Activated CD8-positive, alpha-beta memory T cell treated with anti-CD3 and anti-CD28 coated beads for 36 hours (primary cell): ENCODE results near the gene ATIC. TPM values are rescaled to one million over a fixed set of nuclear protein-coding genes. Genes with fewer than 3 reads are reported as not detected.

Experiments used
- CTCF ChIA-PET: fragments of 350-600 bp; sonication (Branson Sonifier 250); formaldehyde crosslinking; loops from one replicate; lab custom pipeline; 2021; ENCODE audit warnings: antibody characterized with exemption; lab: Charles Lee
- POLR2A ChIA-PET: fragments of 350-600 bp; sonication (Branson Sonifier 250); formaldehyde crosslinking; loops from one replicate; lab custom pipeline; 2021; ENCODE audit warnings: antibody characterized with exemption; lab: Charles Lee
- total RNA-seq, 2 experiments: library from RNA; stranded (reverse); gene quantifications; one replicate each; pipeline ENCODE4 v1.2.3, GENCODE V29; 2021

ATIC gene
- total RNA-seq, result 100 to 1,000 TPM; 318 to 319 TPM

DNA sequence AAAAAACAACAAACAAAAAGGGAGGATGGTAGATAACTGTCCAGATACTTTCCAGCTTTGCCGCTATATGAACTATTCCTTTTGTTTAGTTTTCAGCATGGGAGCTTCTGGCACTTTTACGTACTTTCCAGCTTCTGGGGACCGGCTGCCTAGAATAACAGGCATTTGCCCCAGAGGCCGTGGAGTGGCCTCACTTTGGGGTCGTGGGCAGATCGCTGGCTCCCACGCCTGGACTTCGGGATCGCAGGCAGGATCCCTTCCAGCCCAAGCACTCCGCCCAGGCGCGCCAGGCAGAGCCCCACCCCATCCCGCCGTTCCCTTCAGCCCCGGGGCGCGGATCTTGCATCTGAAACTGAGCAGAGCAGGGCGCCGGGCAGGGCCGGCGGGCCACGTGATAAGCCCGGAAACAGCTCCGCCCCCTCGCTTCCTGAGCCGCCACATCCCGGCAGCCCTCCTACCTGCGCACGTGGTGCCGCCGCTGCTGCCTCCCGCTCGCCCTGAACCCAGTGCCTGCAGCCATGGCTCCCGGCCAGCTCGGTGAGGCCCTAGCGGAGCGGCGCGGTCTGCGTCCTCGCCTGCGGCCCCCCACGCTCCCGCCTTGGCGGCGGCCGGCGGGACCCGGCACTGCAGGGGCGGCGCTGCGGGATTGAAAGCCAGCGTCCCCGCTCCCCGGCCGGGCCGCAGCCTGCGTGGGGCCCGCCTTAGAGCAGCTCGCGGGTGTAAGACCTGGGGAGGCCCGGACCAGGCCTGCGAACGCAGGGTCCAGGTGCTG, at the start of gene ATIC:
Gene ATIC, plus strand, starts transcription at position 435 of the 772 bp plus-strand sequence. Its CDS starts 84 bp downstream, at position 519.
- CTCF ChIA-PET, result interaction anchor here (0.7 to 1.0 kb wide), 2 partner anchors 14 to 83 kb away, joined by 3 read pairs; no protein-coding TSS in a partner anchor
- POLR2A ChIA-PET, result interaction anchor here (0.6 to 0.7 kb wide), 4 partner anchors 42 to 707 kb away, joined by 3 to 5 read pairs (median 4); partner anchors contain the start of gene BARD1

- ChIA-PET CTCF (no interaction called here), POLR2A (no interaction called here)
Measured at GRCh38 chr2:215262303-215262702, 49.6 kb upstream of the ATIC start.

DNA sequence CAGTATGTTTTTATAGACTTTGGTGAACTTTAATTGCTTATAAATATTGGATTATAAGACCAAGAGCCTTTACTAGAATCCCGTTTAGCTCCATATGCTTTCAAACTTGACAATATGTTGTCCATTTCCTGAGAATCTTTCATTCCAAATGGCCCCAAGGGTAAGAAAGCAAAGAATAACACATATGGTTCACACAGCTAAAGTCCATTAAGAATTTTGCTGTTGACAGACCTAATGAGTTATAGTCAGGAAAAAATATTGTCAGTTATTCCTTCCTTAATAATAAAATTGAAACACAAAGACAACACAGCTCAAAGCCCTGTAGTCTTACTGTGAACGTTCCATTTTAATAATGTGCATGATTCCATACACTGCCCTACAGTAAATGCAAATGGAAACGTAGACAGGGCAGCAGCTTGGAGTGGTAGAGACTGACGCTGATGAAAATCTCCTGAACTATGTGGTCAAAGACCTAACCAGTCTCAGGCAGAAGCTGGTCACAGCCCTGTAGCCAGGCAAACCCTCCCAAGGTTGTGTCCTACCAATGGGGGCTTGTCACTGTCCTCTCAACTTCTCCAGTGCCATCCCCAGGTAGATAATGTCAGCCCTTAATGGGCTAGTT, 49.0 kb upstream of the ATIC start:
- ChIA-PET CTCF (no interaction called here), POLR2A (no interaction called here)

- POLR2A ChIA-PET, result no interaction called here
- CTCF ChIA-PET, result no interaction called here
Measured at GRCh38 chr2:215264374-215264773, 47.5 kb upstream of the ATIC start.

- CTCF ChIA-PET, result interaction anchor here (0.7 to 0.9 kb wide), 6 partner anchors 9 to 887 kb away, joined by 3 to 5 read pairs (median 3); no protein-coding TSS in a partner anchor
- POLR2A ChIA-PET, result no interaction called here
Measured at GRCh38 chr2:215269397-215270117, 42.3 kb upstream of the ATIC start.

- ChIA-PET CTCF (interaction anchor here (0.7 to 0.9 kb wide), 6 partner anchors 9 to 887 kb away, joined by 3 to 5 read pairs (median 3); no protein-coding TSS in a partner anchor), POLR2A (no interaction called here)
Measured at GRCh38 chr2:215270118-215270451, 41.8 kb upstream of the ATIC start.

DNA sequence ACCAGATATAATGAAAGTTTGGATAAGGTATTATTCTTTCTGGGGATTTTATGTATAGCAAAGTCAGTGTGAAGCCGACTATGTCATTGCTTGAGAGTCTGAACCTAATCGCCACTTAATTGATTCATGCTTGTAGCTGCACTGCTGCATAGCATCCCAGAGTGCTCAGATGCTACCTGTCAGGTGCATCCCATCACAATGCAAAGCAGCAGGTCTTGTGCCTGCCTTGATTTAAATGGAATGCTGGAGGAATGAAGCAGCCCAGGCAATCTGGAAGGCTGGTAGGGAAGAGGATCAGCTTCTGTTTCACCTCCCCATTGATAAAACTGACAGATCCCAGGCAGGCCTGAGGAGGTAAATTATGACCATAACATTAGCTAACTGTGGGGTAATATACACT, 40.4 kb upstream of the ATIC start:
- ChIA-PET CTCF (no interaction called here), POLR2A (interaction anchor here (0.6 kb wide), 1 partner anchor 714 kb away, joined by 3 read pairs; no protein-coding TSS in a partner anchor)

GRCh38 chr2:215272918-215273317, 38.9 kb upstream of the ATIC start:
- ChIA-PET CTCF (no interaction called here), POLR2A (no interaction called here)

GRCh38 chr2:215274829-215275228, 37.0 kb upstream of the ATIC start:
- POLR2A ChIA-PET, result no interaction called here
- CTCF ChIA-PET, result no interaction called here

DNA sequence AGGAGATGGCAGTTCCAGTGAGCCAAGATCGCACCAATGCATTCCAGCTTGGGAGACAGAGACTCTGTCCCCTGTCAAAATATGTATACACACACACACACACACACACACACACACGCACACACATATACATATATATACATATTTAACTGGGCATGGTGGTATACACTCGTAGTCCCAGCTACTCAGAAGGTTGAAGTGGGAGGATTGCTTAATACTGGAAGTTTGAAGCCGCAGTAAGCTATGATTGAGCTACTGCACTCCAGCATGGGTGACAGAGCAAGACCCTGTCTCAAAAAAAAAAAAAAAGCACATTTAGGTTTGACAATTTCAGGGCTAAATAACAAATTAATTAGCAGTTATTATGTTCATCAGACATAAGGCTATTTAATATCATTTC, 36.0 kb upstream of the ATIC start:
- ChIA-PET POLR2A (no interaction called here), CTCF (no interaction called here)

GRCh38 chr2:215277944-215278343, 33.9 kb upstream of the ATIC start:
- POLR2A ChIA-PET, result no interaction called here

GRCh38 chr2:215280326-215280725, 31.5 kb upstream of the ATIC start:
- ChIA-PET POLR2A (no interaction called here), CTCF (no interaction called here)

More at GRCh38 chr2:215277944-215278343, 33.9 kb upstream of the ATIC start:
- CTCF ChIA-PET, result no interaction called here

DNA sequence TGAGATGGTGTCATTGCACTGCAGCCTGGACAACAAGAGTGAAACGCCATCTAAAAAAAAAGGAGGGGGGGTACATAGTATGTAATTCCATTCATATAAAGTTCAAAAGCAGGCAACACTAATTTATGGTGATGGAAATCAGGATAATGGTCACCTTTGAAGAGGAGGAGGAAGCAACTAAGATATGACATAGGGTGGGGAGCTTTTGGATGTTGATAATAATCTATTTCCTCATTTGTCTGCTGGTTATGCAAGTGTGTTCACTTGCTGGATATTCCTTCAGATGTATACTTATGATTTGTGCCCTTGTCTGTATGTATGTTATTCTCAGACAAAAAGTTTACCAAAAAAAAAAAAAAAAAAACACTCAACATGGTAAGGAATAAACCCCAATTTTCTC, 28.6 kb upstream of the ATIC start:
- ChIA-PET CTCF (no interaction called here), POLR2A (no interaction called here)

DNA sequence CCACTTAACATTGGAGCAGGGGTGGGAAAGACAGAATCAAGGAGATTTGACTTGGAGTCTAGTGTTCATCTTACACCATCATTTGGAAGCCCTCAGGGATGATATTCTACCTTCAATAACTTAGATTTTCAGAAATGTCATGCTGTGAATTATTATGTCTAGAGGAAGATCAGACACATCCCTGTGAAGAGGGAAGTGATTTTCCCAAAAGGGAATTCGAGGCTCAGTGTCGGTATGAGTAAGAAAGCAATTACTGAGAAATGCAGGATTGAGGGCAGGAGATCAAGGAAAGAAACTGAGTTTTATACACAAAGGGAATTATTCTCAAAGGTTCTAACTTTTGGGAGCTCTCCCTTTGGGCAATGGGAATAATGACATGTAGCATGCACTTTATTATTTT, 25.6 kb upstream of the ATIC start:
- ChIA-PET CTCF (no interaction called here), POLR2A (no interaction called here)

DNA sequence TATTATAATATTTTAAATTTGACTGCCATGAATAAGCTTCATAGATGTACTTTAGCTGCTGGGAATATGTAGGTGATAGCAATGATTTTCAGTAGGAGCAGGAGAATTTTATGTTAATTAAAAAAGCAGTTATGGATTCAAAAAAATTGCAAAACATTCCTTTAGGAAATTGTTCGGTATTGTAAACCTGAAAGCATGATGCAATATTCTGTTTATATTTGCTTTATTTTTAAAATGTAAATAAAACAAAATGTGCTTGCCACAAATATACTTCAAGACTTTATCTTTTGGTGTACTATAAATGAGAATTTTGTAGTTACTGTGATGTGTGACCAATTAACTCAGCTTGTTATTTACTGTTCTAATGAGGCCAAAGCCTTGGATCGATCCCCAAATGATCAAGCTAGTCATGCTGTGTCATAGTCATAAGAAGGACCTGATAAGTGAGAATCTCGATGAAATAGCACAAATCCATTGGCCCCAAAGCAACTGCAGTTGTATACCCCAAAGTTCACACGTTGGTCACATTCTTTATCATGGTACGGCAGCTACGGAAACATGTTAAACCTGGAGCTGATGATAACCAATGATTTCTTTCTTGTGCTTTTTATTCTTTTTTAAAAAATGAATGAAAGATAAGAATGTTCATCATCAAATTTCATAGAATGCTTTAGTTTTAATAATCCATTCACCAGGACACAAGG, 23.6 kb upstream of the ATIC start:
- POLR2A ChIA-PET, result no interaction called here
- CTCF ChIA-PET, result no interaction called here

DNA sequence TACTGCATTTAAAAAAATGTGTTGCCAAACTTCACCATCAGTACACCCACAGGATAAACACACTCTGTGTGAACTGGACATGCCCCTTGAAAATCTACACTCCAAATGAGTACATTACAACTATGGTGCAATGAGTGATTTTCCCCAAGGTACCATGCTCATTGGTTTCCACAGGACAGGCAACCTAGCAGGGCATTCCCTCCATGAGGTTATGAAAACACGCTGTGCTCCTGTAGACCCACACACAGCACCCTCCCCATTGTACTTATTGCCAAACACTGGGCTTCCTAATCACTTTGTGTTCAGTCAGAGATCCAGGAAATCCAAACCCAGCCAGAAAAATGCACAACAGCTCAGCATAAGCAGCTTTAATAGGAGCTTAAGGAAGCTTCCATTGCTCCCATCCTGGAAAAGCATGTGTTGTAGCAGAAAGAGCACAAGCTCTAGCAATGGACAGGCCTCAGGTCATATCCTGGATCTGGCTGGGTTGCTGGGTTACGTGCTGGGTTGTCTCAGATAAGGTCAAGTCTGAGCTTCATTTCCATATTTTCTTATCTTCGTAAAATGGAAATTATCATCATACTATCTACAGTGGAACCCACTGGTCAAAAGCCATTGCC, 20.8 kb upstream of the ATIC start:
- ChIA-PET POLR2A (no interaction called here), CTCF (no interaction called here)

- POLR2A ChIA-PET, result no interaction called here
- CTCF ChIA-PET, result no interaction called here
Measured at GRCh38 chr2:215293879-215294278, 18.0 kb upstream of the ATIC start.

DNA sequence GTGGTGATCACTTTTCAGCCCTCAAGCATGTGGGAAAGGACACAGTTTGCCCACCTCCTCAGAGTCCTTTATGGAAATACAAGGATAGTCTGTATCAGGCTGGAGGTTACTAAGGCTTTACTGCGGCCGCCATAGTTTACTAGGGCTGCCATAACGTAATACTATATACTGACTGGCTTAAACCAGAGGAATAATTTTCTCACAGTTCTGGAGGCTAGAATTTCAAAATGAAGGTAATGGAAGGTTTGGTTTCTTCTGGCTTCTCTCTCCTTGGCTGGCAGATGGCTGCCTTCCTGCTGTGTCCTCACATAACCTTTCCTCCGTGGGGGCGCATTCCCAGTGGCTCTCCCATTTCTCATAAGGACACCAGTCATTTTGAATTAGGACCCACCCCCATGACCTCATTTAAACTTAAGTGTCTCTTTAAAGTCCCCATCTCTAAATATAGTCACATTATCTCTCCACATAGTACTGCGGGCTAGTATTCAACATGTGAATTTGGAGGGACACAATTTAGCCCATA, 12.5 kb upstream of the ATIC start:
- ChIA-PET CTCF (no interaction called here), POLR2A (no interaction called here)

DNA sequence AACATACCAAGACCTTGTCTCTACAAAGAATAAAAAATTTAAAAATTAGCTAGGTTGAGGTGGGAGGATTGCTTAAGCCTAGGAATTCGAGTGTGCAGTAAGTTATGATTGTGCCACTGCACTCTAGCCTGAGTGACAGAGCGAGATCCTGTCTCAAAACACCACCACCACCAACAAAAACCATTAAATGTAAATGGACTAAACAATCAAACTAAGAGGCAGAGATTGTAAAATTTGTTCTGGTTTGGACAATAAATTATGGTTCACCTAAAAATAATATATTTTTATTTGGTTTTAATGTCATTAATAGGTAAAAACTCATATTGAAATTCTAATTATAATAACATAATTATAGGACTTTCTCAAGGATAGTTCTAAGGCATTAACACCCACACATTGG, 9.9 kb upstream of the ATIC start:
- CTCF ChIA-PET, result no interaction called here
- POLR2A ChIA-PET, result no interaction called here
